HPDE6-E6E7 (cell line): ENCODE measurements around the gene FMR1.

ENCODE experiments used
- DNase-seq: peaks from one replicate; pipeline ENCODE4 v3.0.0; 2011; ENCODE audit warnings: missing footprints; ENCODE audit errors: extremely low spot score

The FMR1 gene

DNA sequence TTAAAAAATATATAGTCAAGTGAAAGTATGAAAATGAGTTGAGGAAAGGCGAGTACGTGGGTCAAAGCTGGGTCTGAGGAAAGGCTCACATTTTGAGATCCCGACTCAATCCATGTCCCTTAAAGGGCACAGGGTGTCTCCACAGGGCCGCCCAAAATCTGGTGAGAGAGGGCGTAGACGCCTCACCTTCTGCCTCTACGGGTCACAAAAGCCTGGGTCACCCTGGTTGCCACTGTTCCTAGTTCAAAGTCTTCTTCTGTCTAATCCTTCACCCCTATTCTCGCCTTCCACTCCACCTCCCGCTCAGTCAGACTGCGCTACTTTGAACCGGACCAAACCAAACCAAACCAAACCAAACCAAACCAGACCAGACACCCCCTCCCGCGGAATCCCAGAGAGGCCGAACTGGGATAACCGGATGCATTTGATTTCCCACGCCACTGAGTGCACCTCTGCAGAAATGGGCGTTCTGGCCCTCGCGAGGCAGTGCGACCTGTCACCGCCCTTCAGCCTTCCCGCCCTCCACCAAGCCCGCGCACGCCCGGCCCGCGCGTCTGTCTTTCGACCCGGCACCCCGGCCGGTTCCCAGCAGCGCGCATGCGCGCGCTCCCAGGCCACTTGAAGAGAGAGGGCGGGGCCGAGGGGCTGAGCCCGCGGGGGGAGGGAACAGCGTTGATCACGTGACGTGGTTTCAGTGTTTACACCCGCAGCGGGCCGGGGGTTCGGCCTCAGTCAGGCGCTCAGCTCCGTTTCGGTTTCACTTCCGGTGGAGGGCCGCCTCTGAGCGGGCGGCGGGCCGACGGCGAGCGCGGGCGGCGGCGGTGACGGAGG, at the start of gene FMR1:
TSS of gene FMR1 (plus strand) at position 728 of the 831 bp plus-strand sequence. CDS start 261 bp downstream, outside the sequence.
- DNase-seq: peak; percentile 98

DNA sequence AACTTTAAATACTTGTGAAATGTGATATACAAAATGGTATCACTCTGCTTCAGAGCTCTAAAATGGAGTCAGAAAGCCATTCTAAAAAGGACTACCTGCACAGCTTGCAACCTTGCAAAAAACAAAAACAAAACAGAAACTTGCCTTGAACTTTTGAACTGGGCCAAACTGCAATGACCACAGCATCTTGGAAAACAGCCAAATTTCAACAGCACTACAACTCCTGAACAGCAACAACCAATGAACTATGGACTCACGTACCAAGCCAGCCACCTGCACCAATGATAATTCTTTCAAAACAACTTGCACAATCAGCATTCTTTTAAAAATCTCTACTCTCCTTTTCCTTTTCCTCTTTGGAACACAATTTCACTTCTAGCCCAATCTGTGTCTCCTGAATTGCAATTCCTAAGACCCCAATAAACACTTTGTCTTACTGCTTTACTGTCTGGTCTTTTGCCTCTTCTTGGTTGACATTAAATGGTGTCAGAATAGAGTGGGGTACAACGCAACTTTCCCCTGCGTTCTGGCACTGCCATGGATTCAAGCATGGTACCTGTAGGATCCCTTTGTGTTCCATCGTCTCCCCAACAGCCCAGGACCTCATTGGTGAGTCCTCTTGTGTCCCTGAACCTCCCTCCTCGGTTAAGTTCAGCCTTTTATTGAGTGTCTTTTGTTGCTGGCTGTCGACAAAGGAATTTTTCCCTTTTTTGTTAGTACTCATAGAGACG, 35.7 kb upstream of the FMR1 start:
- DNase-seq: no peak

DNA sequence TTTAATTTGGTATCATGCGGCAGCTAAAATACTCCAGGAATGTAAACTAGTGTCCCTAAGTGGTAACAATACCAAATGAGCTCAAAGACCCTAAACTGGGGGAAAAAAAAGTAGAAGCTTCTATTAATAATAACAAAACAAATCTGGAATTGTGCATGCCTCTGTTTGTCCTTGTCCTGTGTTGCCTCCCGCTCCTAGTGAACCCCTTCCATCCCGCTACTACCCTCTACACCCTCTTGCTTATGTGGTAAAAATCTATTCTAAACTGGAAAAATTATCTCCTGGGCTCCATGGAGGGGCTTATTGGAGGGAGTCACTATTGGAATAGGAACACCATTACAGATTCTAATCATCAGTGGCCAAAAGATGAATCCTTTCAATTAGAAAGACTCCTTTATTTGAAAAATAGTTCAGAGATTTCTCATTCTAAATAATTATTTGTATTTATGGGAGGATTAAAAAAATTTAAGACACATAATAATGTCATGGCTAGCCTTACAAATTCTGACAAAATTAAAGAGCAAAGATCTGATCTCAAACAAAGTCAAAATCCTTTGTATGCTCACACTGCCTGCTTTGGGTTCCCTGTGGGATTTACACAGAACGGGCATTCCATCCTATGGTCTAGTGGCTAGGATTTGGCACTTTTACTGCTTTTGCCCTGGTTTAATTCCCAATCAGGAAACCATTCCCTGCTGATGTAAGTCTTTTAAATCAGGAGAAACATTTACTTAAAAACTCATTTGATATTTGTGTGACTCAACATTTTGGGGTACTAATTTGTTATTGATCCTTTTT, 34.7 kb upstream of the FMR1 start:
- DNase-seq: no peak

DNA sequence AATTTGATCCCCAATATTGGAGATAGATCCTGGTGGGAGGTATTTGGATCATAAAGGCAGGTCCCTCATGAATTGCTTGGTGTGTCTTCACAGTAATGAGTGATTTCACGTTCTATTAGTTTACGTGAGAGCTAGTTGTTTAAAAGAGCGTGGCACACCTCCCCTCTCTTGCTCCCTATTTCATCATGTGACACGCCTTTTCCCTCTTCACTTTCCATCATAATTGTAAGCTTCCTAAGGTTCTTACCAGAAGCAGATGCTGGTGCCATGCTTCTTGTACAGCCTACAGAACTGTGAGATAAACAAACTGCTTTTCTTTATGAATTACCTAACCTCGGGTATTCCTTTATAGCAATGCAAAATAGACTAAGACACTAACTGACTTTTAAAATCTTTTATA, 34.0 kb upstream of the FMR1 start:
- no peak for DNase-seq

DNA sequence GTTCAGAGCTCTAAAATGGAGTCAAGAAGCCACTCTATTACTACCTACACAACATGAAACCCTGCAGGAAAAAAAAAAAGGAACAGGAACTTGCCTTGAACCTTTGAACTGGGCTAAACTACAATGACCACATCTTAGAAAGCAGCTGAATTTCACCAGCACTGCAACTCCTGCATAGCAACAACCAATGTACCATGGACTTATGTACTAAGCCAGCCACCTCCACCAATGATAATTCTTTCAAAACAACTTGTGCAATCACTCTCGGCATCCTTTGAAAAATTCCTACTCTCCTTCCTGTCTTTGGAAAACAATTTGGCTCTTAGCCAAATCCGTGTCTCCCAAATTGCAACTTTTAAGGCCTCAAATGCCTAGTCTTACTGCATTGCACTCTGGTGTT, 26.8 kb upstream of the FMR1 start:
- DNase-seq: no peak

DNA sequence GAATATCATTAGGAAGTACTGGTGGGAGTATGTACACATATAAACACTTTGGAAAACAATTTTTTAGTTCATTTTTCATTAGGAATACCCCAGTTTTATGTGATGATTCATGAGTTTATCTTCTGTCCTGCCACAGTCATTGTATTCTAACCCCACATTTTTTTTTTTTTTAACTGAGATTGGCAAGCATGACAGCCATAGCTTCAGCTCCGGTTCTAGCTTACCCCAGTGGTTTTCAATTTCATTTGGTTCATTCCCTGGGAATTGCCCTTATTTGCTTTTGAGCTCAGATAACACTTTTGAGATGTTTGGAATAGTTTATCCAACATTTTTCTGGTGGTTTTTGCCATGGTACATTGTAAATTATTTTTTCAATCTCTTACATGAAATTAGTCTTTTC, 21.0 kb upstream of the FMR1 start:
- no peak for DNase-seq

DNA sequence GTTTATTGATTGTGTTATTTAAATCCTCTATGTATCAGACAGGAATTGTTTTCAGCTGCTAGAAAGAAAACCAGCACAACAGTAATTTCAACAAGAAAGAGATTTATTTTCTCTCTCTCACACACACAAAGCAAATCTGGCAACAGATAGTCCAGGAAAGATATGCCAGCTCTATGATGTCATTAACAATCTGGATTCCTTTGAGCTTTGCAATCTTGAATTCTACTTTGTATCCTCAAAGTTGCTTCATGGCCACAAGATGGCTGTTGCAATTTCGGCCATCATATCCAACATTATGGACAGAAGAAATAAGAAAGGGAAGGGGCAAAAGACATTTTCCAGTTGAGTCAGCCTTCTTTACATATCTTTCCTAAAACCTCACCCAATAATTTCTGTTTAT, 19.8 kb upstream of the FMR1 start:
- no peak for DNase-seq

DNA sequence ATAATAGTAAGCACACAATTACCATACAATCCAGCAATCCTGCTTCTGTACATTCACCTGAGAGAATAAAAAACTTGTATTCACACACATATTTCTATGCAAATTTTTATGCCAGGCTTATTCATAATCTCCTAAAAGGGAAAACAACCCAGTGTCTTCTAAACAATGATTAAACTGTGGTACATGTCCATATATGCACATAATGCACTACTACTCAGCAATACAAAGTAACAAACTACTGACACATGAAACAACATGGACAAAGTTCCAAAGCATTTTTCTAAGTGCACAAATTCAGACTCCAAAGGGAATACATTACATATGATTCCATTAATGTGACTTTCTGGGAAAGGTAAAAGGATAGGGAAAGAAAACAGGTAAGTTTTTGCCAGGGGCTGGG, 18.0 kb upstream of the FMR1 start:
- DNase-seq: no peak

DNA sequence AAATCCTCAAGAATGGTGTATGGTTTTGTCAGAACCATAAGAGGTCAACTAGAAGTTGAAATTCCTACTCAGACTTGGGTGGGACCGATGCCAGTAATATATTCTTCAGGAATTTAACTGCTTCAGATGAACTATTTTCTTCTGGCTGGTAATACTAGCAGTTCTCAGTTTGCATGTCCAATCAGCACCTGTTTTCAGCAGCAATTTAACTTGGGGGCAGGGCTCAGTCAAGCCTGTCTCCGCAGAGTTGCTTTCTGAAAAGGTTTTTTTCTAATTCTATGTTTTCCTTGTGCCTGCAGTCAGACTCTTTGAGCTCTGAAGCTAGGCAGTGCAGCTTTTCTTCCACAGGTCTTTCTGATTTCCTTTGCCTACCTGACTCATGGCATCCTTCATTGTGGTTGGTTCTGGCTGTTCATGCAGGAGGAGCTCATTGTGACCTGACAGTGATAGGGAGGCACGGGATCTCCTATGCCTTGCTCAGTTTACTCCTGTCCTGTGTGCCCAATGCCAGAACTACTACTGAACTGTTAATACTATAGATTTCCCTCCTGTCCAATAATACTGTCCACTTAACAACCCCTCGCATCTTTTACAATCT, 17.3 kb upstream of the FMR1 start:
- no peak for DNase-seq

DNA sequence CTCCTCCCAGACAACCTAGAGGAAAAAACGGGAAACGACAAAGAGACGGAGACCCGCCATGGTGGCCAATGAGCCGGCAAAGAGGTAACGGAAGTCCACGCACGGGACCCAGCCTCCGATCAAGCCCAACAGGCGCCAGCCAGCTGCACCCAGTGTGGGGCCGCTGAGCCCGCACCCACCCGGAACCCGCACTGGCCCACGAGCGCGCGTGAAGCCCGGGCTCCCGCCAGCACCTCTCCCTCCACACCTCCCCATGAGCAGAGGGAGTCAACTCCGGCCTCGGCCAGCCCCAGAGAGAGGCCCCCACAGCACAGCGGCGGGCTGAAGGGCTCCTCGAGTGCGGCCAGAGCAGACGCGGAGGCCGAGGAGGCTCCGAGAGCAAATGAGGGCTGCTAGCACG, 14.6 kb upstream of the FMR1 start:
- DNase-seq: no peak

DNA sequence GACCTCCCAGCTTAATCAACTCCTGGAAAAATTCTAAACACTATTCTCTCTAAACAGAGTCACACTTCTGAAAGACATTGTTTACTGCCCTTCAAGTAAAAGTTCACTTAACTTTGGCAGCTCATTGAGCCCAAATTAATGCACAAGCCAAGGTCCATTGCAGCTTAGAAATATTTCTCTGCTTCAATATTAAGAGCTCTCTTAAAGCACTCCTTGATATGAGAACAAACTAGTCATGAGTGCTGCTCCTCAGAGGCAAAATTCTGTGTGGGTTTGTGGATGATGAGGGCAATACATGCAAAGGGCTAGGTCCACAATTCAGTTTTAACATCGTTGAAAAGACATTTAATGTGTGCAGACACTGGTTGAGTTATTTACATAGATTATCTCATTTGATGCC, 12.8 kb upstream of the FMR1 start:
- no peak for DNase-seq

DNA sequence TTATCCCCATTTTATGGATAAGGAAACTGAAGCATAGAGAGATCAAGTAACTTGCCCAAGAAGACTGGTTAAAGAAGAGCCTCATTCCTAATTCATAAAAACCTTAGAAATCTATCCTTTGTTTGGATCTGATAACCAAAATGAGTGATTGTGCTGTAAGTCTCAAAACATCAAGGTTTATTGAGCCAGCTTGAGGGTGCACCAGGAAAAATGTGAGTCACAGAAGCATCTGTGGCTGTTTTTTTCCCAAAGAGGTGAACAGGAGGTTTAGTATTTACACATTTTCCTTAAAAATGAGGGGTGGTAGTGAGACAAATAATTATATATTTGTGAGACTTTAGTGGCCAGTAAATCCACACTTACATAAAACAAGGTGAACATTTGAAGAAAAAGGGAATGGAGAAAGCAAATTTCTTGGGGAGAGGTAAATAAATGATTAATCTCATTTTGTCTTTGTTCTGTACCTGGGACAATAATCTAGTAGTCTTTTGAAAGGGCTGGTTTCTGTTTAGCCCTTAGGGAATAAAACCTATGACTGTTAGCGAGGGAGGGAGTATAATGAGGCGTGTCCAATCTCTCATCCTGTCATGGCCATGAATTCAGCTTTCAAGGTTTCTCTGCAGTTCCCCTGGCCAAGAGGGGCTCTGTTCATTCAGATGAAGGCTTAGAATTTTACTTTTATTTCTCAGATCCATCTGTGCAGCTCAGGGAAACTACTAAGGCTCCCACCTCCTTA, 12.2 kb upstream of the FMR1 start:
- DNase-seq: peak; percentile 41

DNA sequence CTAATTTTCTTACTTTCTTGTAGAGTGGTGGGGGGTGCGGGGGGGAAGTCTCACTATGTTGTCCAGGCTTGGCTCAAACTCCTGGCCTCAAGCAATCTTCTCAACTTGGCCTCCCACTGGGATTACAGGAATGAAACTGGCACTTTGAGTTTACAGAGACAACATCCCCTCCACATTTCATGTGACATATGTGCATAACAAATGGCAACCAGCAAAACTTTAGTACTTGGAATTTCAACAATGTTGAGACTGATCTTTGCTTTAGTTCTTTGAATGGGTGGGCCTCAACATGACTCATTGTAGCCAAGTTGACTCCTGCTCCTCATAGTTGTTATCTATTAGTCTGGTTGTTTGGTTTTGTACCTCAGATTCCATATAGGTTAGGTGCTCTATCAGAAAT, 11.4 kb upstream of the FMR1 start:
- no peak for DNase-seq

DNA sequence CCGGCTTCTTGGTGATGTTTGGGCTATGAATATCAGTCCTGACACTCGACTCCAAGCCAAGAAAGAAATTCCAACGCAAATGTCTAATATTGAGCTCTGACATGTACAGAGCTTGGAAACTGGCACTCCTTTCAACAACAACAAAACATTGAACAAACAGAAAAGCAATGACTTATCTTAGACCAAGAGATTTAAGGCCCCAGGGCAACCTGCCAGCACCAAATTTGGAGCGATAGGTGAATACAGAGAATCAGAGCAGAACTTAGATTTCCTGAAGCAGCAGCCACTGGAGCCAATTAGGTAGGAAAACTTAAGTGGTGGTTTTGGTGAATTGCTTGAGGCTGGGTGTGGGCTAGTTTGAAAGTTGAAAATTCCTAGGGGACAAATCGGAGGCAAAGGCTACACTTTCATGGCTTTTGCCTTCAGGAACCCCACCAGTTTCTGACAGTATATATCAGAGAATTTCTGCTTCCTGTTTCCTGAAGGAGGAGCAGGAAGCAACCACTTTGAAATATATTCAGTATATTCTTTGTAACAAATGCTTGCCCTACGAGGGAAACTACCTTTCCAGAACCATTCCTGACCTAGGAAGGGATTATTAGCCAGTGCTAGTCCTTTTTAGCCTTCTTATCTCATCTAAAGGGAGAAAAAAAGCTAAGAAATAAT, 10.1 kb upstream of the FMR1 start:
- no peak for DNase-seq

DNA sequence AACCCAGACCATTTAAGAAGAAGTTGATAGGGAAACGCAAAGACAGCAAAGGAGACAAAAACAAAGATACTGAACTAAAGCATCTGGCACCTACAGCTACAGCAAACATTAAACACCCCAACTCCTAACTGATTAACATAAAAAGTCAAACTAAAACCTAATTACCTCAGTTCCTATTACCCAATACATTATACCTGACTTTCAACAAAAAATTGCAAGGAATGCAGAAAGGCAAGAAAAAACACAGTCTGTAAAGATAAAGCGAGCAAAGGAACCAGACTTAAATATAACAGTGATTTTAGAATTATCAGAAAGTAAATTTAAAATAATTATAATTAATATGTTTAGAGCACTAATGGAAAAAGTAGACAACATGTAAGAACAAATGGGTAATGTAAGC, 9.4 kb upstream of the FMR1 start:
- DNase-seq: no peak

DNA sequence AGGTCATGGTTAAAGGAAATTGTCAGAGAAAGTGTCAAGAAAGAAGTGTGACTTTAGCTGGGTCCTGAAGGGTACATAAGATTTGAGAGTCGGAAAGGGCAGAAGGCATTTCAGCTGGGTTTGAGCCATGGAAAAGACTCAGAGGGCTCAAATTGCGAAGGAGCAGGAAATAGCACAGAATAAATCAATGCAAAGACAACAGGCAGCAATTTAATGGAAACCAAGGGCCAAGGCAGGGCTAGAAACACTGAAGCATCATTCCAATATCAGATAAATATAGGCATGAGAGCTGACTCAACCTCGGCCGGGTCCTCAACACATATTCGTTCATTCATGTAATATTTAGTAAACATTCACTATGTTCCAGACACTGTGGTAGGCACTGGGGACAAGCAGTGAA, 3.6 kb upstream of the FMR1 start:
- no peak for DNase-seq

DNA sequence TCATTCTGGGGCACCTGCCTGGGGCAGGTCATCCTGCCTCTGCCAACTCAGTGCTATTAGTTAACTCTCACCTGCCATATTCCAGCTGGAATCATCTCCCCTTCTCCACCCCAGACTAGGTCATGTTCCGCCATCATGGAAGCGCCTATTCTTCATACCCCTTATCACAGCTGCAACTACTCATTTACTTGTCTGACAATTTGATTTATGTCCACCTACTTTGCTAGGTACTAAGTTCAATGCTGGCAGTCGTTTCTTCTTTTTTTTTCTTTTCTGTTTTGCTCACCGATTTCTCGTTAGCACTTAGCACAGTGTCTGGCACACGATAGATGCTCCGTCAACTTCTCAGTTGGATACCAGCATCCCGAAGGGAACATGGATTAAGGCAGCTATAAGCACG, 1.1 kb upstream of the FMR1 start:
- DNase-seq: no peak

DNA sequence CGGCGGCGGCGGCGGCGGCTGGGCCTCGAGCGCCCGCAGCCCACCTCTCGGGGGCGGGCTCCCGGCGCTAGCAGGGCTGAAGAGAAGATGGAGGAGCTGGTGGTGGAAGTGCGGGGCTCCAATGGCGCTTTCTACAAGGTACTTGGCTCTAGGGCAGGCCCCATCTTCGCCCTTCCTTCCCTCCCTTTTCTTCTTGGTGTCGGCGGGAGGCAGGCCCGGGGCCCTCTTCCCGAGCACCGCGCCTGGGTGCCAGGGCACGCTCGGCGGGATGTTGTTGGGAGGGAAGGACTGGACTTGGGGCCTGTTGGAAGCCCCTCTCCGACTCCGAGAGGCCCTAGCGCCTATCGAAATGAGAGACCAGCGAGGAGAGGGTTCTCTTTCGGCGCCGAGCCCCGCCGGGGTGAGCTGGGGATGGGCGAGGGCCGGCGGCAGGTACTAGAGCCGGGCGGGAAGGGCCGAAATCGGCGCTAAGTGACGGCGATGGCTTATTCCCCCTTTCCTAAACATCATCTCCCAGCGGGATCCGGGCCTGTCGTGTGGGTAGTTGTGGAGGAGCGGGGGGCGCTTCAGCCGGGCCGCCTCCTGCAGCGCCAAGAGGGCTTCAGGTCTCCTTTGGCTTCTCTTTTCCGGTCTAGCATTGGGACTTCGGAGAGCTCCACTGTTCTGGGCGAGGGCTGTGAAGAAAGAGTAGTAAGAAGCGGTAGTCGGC, 528 bp downstream of the FMR1 start:
- DNase-seq: peak; percentile 25

DNA sequence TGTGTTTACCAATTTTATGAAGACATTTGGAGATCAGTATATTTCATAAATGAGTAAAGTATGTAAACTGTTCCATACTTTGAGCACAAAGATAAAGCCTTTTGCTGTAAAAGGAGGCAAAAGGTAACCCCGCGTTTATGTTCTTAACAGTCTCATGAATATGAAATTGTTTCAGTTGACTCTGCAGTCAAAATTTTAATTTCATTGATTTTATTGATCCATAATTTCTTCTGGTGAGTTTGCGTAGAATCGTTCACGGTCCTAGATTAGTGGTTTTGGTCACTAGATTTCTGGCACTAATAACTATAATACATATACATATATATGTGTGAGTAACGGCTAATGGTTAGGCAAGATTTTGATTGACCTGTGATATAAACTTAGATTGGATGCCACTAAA, 1.9 kb downstream of the FMR1 start:
- no peak for DNase-seq

DNA sequence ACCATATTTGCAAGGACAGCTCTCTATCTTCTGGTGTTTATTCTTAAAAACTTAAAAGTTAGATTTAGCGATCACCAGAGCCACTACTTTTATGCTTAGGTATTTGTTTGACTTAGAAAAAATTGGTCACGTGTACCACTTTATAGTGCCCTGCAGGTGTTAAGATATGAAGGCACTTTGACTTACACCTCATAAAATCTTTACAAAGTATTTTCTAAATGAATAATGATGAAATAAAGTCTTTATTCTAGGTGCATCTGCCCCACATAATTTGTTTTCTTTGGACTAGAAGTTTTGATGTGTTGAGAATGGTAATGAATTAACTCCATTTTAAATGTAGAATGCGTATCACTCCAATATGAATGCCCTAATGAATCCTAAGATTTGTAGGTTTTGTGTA, 2.9 kb downstream of the FMR1 start:
- DNase-seq: no peak
